ENCODE results near the gene GABPB1. TPM values are rescaled to one million over a fixed set of nuclear protein-coding genes. Genes with fewer than 3 reads are reported as not detected.
"Not testable (repeated sequence)": the region's sequence is repeated elsewhere in the genome, so short reads cannot be mapped to it uniquely, and the experiment has no call there.

Gene GABPB1
- 6.0 TPM for total RNA-seq

- DNase-seq (ENCODE audit: low spot score) (peak; percentile 90), ATAC-seq (peak; percentile 77)
These were observed at the start of gene GABPB1 for GRCh38 chr15:50354838-50355618. Gene GABPB1 (minus strand): TSS chr15:50355198. CDS start chr15:50309798, 45,400 bp downstream.

DNA sequence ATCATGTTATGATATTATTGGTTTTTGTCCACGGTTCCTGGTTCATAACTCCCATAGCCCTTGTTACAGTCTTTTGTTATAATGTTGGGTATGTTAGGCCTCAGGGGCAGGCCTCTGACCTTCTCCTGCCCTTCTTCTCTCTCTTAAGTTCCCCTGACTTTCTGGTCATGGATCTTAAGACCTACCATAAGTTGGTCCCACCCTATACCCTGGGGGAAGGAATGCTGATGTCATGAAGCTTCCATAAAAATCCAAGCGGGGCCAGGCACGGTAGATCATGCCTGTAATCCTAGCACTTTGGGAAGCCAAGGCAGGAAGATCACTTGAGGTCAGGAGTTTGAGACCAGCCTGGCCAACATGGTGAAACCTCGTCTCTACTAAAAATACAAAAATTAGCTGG, 36.6 kb upstream of the GABPB1 start:
- DNase-seq (ENCODE audit: low spot score); ATAC-seq: not testable (repeated sequence)

DNA sequence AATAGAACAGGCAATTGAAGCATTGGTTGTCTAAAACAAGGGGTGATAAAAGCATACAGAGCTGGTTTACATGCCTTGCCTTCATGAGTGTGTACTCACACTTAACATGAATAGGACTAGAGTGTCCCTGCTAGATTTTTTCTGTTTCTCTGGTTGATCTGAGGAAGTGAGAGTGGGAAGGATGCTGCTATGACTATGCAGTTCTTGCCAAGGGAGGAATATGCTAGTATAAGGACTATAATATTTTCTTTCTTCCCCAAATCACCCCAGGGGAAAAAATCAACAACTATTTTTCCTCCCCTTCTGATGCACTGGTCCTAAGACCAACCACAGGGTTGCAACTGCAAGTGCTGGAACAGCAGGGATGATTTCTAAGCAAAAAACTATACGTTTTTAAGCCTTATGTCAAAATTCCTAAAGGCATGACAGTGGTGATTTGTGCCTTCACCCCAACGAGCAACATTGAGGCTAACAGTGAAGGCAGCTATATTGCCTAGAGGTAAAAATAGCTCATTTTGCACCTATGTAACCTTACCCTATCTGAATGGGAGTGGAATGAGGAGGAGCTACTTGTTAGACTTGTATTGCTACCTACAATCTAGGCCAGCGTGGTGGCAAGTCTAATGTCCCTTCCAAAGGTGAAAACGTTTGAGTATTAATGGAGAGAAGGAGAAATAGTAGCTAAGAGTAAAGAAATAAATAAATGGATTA, 35.7 kb upstream of the GABPB1 start:
- ATAC-seq, result no peak

DNA sequence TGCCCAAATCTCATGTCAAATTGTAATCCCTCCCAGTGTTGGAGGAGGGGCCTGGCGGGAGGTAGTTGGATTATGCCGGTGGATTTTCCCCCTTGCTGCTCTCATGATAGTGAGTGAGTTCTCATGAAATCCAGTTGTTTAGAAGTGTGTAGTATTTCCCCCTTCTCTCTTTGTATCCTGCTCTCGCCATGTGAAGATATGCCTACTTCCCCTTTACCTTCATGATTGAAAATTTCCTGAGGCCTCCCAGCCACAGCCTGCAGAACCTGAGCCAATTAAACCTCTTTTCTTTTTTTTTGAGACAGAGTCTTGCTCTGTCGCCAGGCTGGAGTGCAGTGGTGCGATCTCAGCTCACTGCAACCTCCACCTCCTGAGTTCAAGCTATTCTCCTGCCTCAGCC, 27.4 kb upstream of the GABPB1 start:
- not testable (repeated sequence) for ATAC-seq; DNase-seq (ENCODE audit: low spot score)

More for the DNA sequence above, 35.7 kb upstream of the GABPB1 start:
- no peak for DNase-seq (ENCODE audit: low spot score)

- ATAC-seq (no peak), DNase-seq (ENCODE audit: low spot score) (no peak)
These were observed 26.4 kb upstream of the GABPB1 start for GRCh38 chr15:50381438-50381837.

GRCh38 chr15:50380089-50380488, 25.1 kb upstream of the GABPB1 start:
- no peak for ATAC-seq
- DNase-seq (ENCODE audit: low spot score), result no peak

DNA sequence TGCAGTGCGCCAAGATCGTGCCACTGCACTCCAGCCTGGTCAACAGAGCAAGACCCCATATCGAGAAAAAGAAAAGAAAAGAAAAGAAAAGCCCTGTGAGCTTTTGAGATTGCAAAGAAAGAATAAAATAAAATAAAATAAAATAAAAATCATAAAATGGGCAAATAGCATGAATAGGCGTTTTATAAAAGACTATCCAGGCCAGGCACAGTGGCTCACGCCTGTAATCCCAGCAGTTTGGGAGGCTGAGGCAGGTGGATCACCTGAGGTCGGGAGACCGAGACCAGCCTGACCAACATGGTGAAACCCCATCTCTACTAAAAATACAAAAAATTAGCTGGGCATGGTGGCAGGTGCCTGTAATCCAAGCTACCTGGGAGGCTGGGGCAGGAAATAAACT, 24.4 kb upstream of the GABPB1 start:
- not testable (repeated sequence) for DNase-seq (ENCODE audit: low spot score); ATAC-seq

DNA sequence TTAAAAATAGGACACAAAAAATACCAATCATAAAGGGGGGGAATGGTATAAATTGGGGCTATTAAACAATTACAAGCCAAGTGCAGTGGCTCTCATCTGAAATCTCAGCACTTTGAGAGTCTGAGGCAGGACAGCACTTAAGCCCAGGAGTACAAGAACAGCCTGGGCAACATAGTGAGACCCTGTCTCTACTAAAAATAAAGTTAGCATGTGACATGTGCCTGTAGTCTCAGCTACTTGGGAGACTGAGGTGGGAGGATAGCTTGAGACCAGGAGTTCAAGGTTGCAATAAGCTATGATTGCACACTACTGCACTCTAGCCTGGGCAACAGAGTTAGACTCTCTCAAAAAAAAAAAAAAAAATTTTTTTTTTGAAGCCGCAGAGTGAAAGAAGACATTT, 23.8 kb upstream of the GABPB1 start:
- DNase-seq (ENCODE audit: low spot score), result no peak
- peak; percentile 29 for ATAC-seq

DNA sequence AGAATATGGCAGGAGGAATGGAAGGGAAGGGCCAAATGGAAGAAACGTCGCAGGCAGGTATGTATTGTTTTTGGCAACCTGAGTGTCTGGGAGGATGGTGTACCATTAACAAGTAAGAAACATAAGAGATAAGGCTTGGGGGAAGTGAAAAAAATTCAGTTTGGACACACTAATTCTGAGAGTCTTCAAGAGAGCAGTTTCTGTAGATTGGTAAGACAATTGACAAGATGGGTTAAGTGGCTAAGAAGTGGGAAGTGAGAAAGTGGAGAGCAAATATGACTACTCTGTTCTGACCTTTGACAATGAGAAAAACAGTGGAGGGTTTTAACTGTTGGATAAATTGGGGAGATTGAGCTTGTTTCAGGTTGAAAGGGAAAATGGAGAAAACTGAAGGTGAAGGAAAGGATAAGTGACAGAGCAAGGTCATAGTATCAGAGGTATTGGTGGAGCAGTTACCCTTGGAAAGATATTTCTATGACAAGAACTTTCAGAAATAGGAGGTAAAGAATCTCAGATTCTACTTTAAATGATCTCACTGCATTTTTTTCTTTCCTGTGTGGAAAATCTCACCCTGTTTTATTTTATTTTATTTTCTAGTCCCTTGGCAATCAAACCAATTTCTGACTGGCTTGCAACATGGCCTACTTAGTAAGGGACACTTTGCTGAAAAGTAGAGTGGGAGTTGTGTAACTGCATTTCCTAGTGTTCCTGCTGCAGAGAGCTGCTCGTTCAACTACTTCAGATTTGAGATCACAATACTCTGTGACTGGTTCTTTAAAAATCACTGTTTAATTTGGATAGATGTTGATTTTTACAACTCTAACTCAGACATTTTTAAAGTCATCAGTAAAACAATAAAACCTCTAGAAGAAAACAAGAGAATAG, 23.1 kb upstream of the GABPB1 start:
- no peak for DNase-seq (ENCODE audit: low spot score)
- peak; percentile 94 for ATAC-seq

DNA sequence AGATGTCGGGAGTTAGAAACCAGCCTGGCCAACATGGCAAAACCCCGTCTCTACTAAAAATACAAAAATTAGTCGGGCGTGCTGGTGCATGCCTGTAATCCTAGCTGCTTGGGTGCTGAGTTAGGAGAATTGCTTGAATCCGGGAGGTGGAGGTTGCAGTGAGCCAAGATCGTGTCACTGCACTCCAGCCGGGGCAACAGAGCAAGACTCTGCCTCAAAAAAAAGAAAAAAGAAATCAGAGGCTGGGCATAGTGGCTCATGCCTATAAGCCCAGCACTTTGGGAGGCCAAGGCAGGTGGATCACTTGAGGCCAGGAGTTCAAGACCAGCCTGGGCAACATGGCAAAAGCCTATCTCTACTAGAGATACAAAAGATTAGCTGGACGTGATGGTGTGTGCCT, 14.6 kb upstream of the GABPB1 start:
- DNase-seq (ENCODE audit: low spot score); ATAC-seq: not testable (repeated sequence)

- ATAC-seq (no peak), DNase-seq (ENCODE audit: low spot score) (no peak)
These were observed 11.0 kb upstream of the GABPB1 start for GRCh38 chr15:50365971-50366370.

GRCh38 chr15:50365570-50365969, 10.6 kb upstream of the GABPB1 start:
- ATAC-seq (no peak), DNase-seq (ENCODE audit: low spot score) (no peak)

DNA sequence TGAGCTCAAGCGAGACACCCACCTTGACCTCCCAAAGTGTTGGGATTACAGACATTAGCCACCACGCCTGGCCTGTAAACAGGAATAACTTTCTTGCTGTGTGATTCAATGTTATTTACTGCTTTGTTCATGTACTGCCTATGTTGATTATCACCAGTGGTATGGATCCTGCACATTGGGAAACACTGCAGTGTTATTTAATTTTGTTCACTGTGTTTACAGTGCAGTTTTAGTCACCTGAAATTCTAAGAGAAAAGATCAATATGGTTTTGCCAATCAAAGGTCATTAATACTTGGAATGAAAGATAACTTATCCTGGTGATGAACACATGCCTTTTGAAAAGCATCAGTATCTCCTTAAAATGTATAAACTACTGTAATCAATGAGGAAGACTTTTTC, 8.6 kb upstream of the GABPB1 start:
- ATAC-seq (no peak), DNase-seq (ENCODE audit: low spot score) (no peak)

DNA sequence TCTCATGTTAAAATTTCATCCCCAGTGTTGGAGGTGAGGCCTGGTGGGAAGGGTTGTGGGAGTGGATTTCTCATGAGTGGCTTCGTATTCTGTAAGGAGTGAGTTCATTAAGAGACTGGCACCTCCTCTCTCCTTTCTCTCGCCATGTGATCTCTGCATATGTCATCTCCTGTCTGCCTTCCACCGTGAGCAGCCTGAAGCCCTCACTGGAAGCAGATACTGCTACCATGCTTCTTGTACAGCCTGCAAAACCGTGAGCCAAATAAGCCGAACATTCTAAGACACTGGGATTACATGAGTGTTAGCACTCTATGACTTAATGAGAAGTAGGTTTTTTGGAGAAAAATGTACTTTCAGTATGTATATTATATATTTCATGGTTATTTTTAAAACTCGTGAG, 6.8 kb upstream of the GABPB1 start:
- ATAC-seq (no peak), DNase-seq (ENCODE audit: low spot score) (no peak)

- no peak for ATAC-seq
- DNase-seq (ENCODE audit: low spot score), result no peak
These were observed 3.8 kb upstream of the GABPB1 start for GRCh38 chr15:50358845-50359244.

DNA sequence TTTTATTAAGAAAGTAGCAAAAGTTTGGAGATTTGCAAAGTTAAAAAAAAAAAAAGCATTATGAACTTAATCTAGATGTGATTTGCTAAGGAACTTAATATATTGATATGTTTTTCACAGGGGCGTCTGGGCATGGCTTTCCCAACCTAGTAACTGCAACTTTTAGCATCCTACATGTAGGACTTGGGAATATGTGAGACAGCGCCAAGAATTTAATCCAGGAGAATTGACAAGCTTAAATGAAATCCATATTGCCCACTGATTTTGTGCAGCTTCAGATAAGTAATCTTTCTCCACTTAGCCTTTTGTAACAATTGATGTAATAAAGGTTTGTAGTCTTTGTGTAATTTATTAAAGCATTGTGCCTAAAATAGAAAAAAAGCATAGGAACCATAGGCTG, 982 bp upstream of the GABPB1 start:
- ATAC-seq (no peak), DNase-seq (ENCODE audit: low spot score) (no peak)

DNA sequence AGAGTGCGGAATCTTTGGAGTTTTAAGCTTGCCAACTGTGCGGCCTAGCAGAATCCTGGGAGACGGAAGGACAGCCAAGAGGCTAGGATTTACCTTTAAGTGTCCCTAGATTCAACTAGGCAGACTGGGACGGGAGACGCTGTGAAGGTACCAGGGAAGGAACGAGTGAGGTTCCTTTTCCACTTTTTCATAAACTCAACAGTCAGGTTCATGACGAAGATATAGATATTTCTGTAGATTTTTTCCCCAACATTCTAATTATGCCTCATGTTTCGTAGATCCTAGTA, 564 bp upstream of the GABPB1 start:
- DNase-seq (ENCODE audit: low spot score) (no peak), ATAC-seq (peak; percentile 21)

DNA sequence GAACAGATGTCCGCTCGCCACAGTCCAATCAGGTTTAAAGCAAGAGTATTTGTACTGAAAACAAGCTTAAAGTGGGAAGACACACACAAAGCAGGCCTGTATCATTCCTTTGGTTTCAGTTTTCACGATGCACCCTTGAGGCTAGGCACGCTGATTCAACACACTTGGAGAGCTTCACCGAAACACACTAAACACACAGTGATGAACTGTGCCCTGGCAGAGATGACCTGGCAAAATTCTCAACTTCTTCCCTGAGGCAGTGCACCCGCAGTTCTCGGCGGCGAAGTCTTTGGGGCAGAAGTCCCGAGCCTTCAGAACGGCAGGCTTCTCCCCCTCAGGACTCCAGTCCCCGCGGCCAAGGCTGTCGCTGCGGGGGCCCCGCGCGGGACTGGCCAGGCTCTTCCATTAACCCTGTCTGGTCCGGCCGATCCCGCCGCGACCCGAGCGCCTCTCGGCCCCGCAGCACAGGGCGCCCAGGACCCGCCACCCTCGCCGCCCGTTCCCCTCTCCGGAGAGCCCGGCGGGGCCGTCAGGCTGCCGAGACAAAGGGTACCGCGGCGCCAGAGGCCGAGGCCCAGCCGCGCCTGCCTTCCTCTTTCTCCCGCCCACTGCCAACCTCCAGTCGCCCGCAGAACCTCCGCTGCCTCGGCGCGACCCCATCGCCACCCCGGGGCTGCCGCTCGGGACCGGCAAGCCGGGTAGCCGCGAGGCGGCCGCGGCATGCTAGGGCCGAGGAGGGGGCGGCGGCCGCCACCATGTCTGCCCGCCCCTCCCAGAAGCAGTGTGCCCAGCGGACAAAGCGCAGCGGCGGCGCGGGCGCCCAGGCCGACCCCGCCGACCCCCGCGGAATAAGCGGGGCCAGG, 792 bp downstream of the GABPB1 start:
- ATAC-seq (peak; percentile 63), DNase-seq (ENCODE audit: low spot score) (peak; percentile 76)

GRCh38 chr15:50353251-50353974, 1.6 kb downstream of the GABPB1 start:
- ATAC-seq (no peak), DNase-seq (ENCODE audit: low spot score) (no peak)

GRCh38 chr15:50350621-50351020, 4.4 kb downstream of the GABPB1 start:
- ATAC-seq (no peak), DNase-seq (ENCODE audit: low spot score) (no peak)

Data from left lobe of liver (tissue), 2 donors.